Measurements from ENCODE around the gene PRKG1. TPM values are rescaled to one million over a fixed set of nuclear protein-coding genes. Genes with fewer than 3 reads are reported as not detected.

The PRKG1 gene
- total and polyA plus RNA-seq, 2 of the 8 experiments (the other 6 are each of a cell fraction or from before 2014, with no cell fraction given): 4.2 to 15.2 TPM

GRCh38 chr10:51250278-51250920, 176.1 kb downstream of the PRKG1 start:
- no peak overlapping the region for H3K4me2 ChIP-seq (ENCODE audit: insufficient read depth in 1 of 2, low read depth in 2 of 2, low read length in 2 of 2)
- CTCF ChIA-PET (ENCODE audit: partially characterized antibody): interaction anchor here (0.5 kb wide), 1 partner anchor 1469 kb away, joined by 3 read pairs; no protein-coding TSS in a partner anchor
- TF ChIP-seq NANOG (IDR thresholded peaks at IDR 0.05; ENCODE audit: insufficient read depth, low read depth, low read length, poor library complexity, severe bottlenecking) (no peak), TAF7 (optimal IDR thresholded peaks at IDR 0.05; ENCODE audit: borderline replicate concordance, low read depth, low read length) (no peak), HDAC6 (IDR thresholded peaks at IDR 0.05; ENCODE audit: low read depth, low read length) (no peak), EGR1 (IDR thresholded peaks at IDR 0.05; ENCODE audit: borderline replicate concordance, low read depth, low read length) (no peak), E2F6 (IDR thresholded peaks at IDR 0.05) (no peak), BACH1 (IDR thresholded peaks at IDR 0.05; ENCODE audit: low read length) (no peak), SIX5 (IDR thresholded peaks at IDR 0.05; ENCODE audit: low read depth, low read length) (no peak), MAX (IDR thresholded peaks at IDR 0.05) (no peak), JUND (IDR thresholded peaks at IDR 0.05; ENCODE audit: low read length) (no peak), RNF2 (IDR thresholded peaks at IDR 0.05; ENCODE audit: borderline replicate concordance, low read depth, low read length, missing control alignments, poor library complexity, severe bottlenecking) (no peak), SAP30 (IDR thresholded peaks at IDR 0.05; ENCODE audit: insufficient read depth, insufficient replicate concordance, low read length) (no peak), SIRT6 (IDR thresholded peaks at IDR 0.05; ENCODE audit: low read length) (no peak)

More at GRCh38 chr10:51250278-51250920, 176.1 kb downstream of the PRKG1 start:
- no peak overlapping the region for H4K91ac ChIP-seq (replicated peaks; ENCODE audit: insufficient read length, low read length)
- no peak overlapping the region for H2AFZ ChIP-seq (ENCODE audit: low read length)
- no peaks in the 10 kb centered on the region for H3K23me2 ChIP-seq (ENCODE audit: low read depth, low read length)
- H3K4me1 ChIP-seq (replicated peaks in 1 of 4; ENCODE audit: control insufficient read depth in 3 of 4, insufficient read depth in 4 of 4, low read length in 3 of 4): peaks cover 0 to 22% (median 4%) of the 10 kb centered on the region in 4 experiments; a peak in 4 of 7 replicates
- peaks cover 0 to 3% of the 10 kb centered on the region in 2 experiments; a peak in 1 of 4 replicates for H3K79me2 ChIP-seq (ENCODE audit: control insufficient read depth in 1 of 2, insufficient read depth in 2 of 2, low read length in 2 of 2)
- no peaks in the 10 kb centered on the region for H3K36me3 ChIP-seq (ENCODE audit: control insufficient read depth in 2 of 4, insufficient read depth in 4 of 4, low read length in 3 of 4)
- no peaks in the 10 kb centered on the region for H3K79me1 ChIP-seq (ENCODE audit: low read depth, low read length)
- H4K5ac ChIP-seq (ENCODE audit: insufficient read length, low read depth, low read length): no peak overlapping the region
- H3K27ac ChIP-seq (ENCODE audit: low read depth, low read length): no peak overlapping the region
- WGBS, 2 experiments (ENCODE audit: extremely low coverage in 1 of 2, insufficient coverage in 1 of 2, insufficient read length in 1 of 2, insufficient replicate concordance in 2 of 2, low coverage in 1 of 2, low lambda C conversion rate in 2 of 2, missing lambda C conversion rate in 1 of 2): 100% methylated on average over 1 of the region's 1 CpG; no CpG with 5 or more reads in 1 of the 2 experiments
- H2BK5ac ChIP-seq (ENCODE audit: low read depth, low read length): no peak overlapping the region
- H2BK15ac ChIP-seq (ENCODE audit: low read length): no peak overlapping the region
- H2BK120ac ChIP-seq (replicated peaks; ENCODE audit: low read depth, low read length): no peak overlapping the region
- H3K23ac ChIP-seq (ENCODE audit: insufficient read length): no peak overlapping the region
- DNase-seq (ENCODE audit: low read depth in 1 of 2, low spot score in 2 of 2): no peak
- FAIRE-seq: no peak
- no peak overlapping the region for H3K18ac ChIP-seq (ENCODE audit: extremely low read depth, low read length)
- H4K8ac ChIP-seq (ENCODE audit: extremely low read depth, insufficient read depth, low read length): no peak overlapping the region
- H3K4me3 ChIP-seq (ENCODE audit: extremely low read depth in 1 of 4, insufficient read depth in 2 of 4, low read depth in 3 of 4, low read length in 4 of 4): no peak overlapping the region
- no peak overlapping the region for H3K56ac ChIP-seq (replicated peaks; ENCODE audit: insufficient read length, low read depth, low read length)
- H3K4ac ChIP-seq (replicated peaks; ENCODE audit: insufficient read length, low read depth, low read length): no peak overlapping the region
- no peak overlapping the region for H3K9ac ChIP-seq (replicated peaks in 1 of 4; ENCODE audit: extremely low read depth in 1 of 4, low read depth in 3 of 4, low read length in 3 of 4)
- H3K14ac ChIP-seq (ENCODE audit: insufficient read length): no peak overlapping the region
- no peak overlapping the region for H2AK5ac ChIP-seq (ENCODE audit: low read depth, low read length)
- H4K20me1 ChIP-seq (replicated peaks in 1 of 2; ENCODE audit: control insufficient read depth in 1 of 2, insufficient read depth in 2 of 2, low read length in 2 of 2): no peaks in the 10 kb centered on the region
- no peak overlapping the region for H2BK12ac ChIP-seq (ENCODE audit: low read depth, low read length)
- POLR2A ChIA-PET (ENCODE audit: partially characterized antibody): interaction anchor here (1.0 kb wide), 1 partner anchor 17 kb away, joined by 4 read pairs; no protein-coding TSS in a partner anchor
- no peaks in the 10 kb centered on the region; a peak in 1 of 7 replicates for H3K27me3 ChIP-seq (replicated peaks in 1 of 4; ENCODE audit: control insufficient read depth in 3 of 4, extremely low read depth in 1 of 4, insufficient read depth in 3 of 4, low read length in 3 of 4)
- H2BK20ac ChIP-seq (ENCODE audit: low read length): no peak overlapping the region
- H3K9me3 ChIP-seq (ENCODE audit: insufficient read depth in 2 of 2, low read depth in 1 of 2, low read length in 1 of 2): no peaks in the 10 kb centered on the region

Data from H1 (cell line).